Testis (tissue), 3 donors: ENCODE measurements around the gene METTL3. TPM values are rescaled to one million over a fixed set of nuclear protein-coding genes. Genes with fewer than 3 reads are reported as not detected.

Experiments used
- DNase-seq: peaks from one replicate; pipeline ENCODE4 v3.0.0-alpha.2; 2019
- H3K27ac ChIP-seq, 2 donors: fragments of 200-600 bp; sonication (generic); one replicate each; pipeline ENCODE4 v1.5.1; 2019
- H3K27me3 ChIP-seq: fragments of 200-600 bp; sonication (generic); one replicate; pipeline ENCODE4 v1.5.1; 2019
- H3K36me3 ChIP-seq: fragments of 200-600 bp; sonication (generic); one replicate; pipeline ENCODE4 v1.5.1; 2017; ENCODE audit warnings: low read depth; ENCODE audit errors: missing control alignments
- H3K4me1 ChIP-seq: fragments of 200-600 bp; sonication (generic); one replicate; pipeline ENCODE4 v1.5.1; 2019
- H3K4me3 ChIP-seq, 2 donors: fragments of 200-600 bp; sonication (generic); one replicate each; pipeline ENCODE4 v1.5.1; 2017 to 2019
- H3K9me3 ChIP-seq: fragments of 200-600 bp; sonication (generic); one replicate; pipeline ENCODE4 v1.5.1; 2017
- POLR2A ChIP-seq: fragments of 450-650 bp; IDR thresholded peaks from one replicate; pipeline ENCODE4 v1.6.1; 2017; ENCODE audit warnings: antibody characterized with exemption, mild to moderate bottlenecking, moderate library complexity
- WGBS, 2 donors: methylation state at CpG; one replicate each; pipeline ENCODE4 v1.1.5; 2018; 5-methylcytosine and 5-hydroxymethylcytosine counted together
- intact Hi-C: fragments of 100-400 bp; cut with DNase I; formaldehyde crosslinking; loops from one replicate; pipeline ENCODE4 v1.15.1; 2023; ENCODE audit warnings: low total_unique reads
- polyA plus RNA-seq: library from polyadenylated mRNA; stranded (reverse); fragments of 350-450 nt; fragmentation: Illumina TruSeq; extraction: RNeasy Lipid Tissue Mini Kit (QIAGEN cat#74804); gene quantifications from one replicate; pipeline ENCODE4 v1.2.3, GENCODE V29; 2014; ENCODE audit warnings: low read depth, low replicate concordance; ENCODE audit not compliant: insufficient read depth
- total RNA-seq, 2 donors: library from RNA; depleted of rRNA; stranded (reverse); fragments of >200 nt; gene quantifications; one replicate each; pipeline ENCODE4 v1.2.3, GENCODE V29; 2016
- TF ChIP-seq, protein P1 (sequence below), 3 experiments: fragments of 450-650 bp in 2 of 3; fragments of 200-600 bp in 1 of 3; sonication (generic) in 1 of 3; IDR thresholded peaks; one replicate each; pipeline ENCODE4 v1.5.1; 2016 to 2019; ENCODE audit warnings: antibody characterized with exemption in 3 of 3, mild to moderate bottlenecking in 2 of 3, moderate library complexity in 1 of 3

METTL3 gene
- total and polyA plus RNA-seq, 3 donors from 2014 or later = 65.7 to 81.1 (median 66.3) TPM

DNA sequence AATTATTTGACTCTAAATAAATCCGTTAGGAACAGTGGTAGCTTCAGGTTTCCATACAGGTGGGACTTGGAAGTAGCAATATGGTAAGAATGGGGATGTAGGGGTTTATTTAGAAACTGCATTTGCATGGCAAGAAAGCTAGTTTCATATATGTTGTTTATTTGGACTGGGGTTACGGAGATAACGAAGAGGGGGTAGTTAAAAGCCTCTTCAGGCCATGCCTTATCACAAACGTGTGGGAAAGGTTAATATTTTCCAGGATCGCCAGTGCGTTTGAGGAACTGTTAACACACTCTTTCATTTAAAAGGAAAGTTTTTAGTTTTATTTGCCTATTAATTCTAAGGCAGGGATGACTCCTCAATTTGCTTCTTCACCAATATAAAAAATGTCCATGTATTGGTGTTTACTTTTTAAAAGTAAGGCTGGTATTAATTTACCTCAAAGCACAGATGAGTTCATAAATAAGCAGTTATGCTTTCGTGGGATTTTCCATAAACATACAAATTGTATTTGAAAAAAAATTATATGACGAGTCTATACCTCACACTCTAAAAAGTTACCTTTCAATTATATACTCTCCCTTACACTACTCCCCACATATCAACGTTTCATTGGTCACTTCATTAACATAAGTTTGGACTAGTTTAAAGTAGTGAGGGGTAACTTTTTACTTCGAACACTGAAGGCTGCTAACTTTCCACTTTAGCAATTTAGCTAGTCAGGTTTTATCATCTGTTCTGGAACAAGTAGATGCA, 35.2 kb downstream of the METTL3 start:
- Histone ChIP-seq H3K27me3 (no peaks in the 10 kb centered on the region), H3K27ac (peak overlapping the region; percentile 90 to 91), H3K4me1 (peaks cover 16% of the 10 kb centered on the region), H3K9me3 (no peaks in the 10 kb centered on the region), H3K4me3 (peak overlapping the region; percentile 80 to 89), H3K36me3 (no peaks in the 10 kb centered on the region)
- no peak for DNase-seq
- intact Hi-C loops = no loop called here
- WGBS, 2 donors = 24 to 33% methylated on average over 10 of the region's 10 CpGs
- TF ChIP-seq, protein P1, sequence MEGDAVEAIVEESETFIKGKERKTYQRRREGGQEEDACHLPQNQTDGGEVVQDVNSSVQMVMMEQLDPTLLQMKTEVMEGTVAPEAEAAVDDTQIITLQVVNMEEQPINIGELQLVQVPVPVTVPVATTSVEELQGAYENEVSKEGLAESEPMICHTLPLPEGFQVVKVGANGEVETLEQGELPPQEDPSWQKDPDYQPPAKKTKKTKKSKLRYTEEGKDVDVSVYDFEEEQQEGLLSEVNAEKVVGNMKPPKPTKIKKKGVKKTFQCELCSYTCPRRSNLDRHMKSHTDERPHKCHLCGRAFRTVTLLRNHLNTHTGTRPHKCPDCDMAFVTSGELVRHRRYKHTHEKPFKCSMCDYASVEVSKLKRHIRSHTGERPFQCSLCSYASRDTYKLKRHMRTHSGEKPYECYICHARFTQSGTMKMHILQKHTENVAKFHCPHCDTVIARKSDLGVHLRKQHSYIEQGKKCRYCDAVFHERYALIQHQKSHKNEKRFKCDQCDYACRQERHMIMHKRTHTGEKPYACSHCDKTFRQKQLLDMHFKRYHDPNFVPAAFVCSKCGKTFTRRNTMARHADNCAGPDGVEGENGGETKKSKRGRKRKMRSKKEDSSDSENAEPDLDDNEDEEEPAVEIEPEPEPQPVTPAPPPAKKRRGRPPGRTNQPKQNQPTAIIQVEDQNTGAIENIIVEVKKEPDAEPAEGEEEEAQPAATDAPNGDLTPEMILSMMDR (IDR thresholded peaks at IDR 0.05) = no peak
- no peak for TF ChIP-seq POLR2A

DNA sequence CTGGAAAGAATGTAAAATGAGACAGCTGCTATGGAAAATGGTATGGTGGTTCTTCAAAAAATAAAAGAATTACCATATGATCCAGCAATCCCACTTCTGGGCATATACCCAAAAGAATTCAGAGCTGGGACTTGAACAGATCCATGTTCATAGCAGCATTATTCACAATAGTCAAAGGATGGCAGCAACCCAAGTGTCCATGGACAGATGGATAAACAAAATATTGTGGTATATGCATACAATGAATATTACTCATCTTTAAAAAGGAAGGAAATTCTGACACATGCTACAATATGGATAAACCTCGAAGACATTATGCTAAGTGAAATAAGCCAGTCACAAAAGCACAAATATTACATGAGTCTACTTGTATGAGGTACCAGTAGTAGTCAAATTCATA, 43.5 kb downstream of the METTL3 start:
- H3K27me3 ChIP-seq = no peaks in the 10 kb centered on the region
- no peak overlapping the region for H3K4me3 ChIP-seq
- H3K36me3 ChIP-seq = no peaks in the 10 kb centered on the region
- H3K27ac ChIP-seq = no peak overlapping the region
- 86 to 95% methylated on average over 1 of the region's 1 CpG for WGBS, 2 donors
- H3K4me1 ChIP-seq = no peaks in the 10 kb centered on the region
- no peaks in the 10 kb centered on the region for H3K9me3 ChIP-seq
- no peak for DNase-seq
- intact Hi-C loops = no loop called here
- TF ChIP-seq, protein P1 (IDR thresholded peaks at IDR 0.05) = no peak
- TF ChIP-seq POLR2A = no peak

DNA sequence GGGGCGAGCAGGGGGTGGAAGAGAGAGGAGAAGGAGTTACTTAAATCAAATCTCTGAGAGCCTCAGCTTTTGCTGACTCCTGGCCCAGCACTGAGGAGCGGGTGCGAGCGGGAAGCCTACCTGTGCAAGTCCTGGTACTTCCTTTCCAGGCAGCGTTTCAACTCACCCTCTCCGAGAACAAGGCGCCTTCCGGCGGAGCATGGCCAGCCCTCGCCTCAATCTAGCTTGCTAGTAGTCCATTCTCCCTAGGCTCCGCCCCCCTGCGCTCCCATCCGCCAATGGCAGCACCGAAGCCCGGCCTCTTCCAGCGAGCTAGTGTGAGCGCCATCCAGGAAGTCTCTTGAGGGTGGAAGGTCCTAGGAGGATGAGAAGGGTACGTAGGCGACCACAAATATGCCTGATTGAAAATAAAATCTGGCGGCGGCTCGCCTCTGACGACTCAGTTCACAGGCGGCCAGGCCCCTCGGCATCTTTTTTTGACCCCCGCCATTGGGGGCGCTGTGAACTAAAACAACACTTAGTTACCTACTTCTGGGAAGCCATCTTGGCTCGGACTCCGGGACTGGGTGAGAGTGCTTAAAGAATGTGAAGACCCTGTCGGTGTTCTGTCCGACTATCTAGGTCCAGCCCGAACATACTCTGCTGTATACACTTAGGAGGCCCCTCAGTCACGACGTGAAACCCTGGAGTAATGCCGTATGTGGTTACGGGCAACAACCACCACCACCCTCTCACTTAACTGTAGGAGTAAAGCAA, 55.0 kb downstream of the METTL3 start, which contains the start of gene CHD8:
Gene CHD8 (minus strand): TSS at position 212 of the 756 bp plus-strand sequence. CDS start 24,480 bp downstream, outside the sequence.
- peaks cover 7% of the 10 kb centered on the region for H3K4me1 ChIP-seq
- DNase-seq = peak; percentile 100
- H3K36me3 ChIP-seq = no peaks in the 10 kb centered on the region
- H3K4me3 ChIP-seq = peak within 1 kb of the TSS; percentile 69 to 95
- H3K9me3 ChIP-seq = no peaks in the 10 kb centered on the region
- WGBS, 2 donors = 0 to 1% methylated on average over 35 to 36 of the region's 36 CpGs
- intact Hi-C loops = no loop called here
- no peaks in the 10 kb centered on the region for H3K27me3 ChIP-seq
- peak within 1 kb of the TSS; percentile 88 to 94 for H3K27ac ChIP-seq
- TF ChIP-seq, protein P1 (IDR thresholded peaks at IDR 0.05) = peak; percentile 43 to 64 (median 63)
- TF ChIP-seq POLR2A = no peak

DNA sequence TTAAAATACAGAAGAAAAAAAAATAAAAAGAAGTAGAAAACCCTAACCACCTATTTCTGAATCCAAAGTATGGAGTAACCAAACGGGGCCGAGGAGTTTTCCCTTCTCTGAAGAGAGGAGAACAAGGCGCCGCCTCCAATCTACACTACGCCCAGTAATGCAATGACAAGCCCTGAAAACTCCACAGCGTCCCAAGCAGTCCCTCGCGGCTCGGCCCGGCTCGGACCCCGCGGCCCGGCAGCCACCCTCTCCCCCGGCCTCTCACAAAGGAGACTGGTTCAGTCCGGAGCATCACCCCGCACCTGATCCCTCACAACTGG, 55.6 kb downstream of the METTL3 start:
- Histone ChIP-seq H3K9me3 (no peaks in the 10 kb centered on the region), H3K36me3 (no peaks in the 10 kb centered on the region), H3K27me3 (no peaks in the 10 kb centered on the region), H3K27ac (peak overlapping the region; percentile 67 to 94), H3K4me3 (peak overlapping the region; percentile 69 to 95), H3K4me1 (peaks cover 7% of the 10 kb centered on the region)
- WGBS, 2 donors = 1% methylated on average over 9 to 17 of the region's 17 CpGs
- no peak for DNase-seq
- intact Hi-C loops = no loop called here
- TF ChIP-seq, protein P1 (IDR thresholded peaks at IDR 0.05) = no peak
- TF ChIP-seq POLR2A = no peak
